Measurements from ENCODE around the gene PSAP.

DNA sequence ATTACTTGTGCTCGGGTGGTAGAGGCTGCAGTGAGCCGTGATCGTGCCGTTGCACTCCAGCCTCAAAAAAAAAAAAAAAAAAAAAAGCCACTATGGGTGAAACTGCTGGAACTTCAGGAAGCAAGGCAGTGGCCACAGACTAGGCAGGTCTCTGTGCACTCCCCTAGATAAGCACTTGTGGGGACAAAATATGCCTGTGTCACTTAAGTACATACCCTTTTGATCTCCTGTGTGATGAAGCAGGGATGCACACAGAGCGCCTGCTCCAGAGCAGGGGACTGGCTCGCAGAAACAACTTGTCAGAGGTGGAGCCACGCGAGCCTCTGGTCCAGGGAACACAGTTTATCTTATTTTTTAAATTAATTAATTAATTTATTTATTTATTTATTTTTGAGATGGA is 42.9 kb upstream of the PSAP start:
- TF ChIP-seq, protein P1, sequence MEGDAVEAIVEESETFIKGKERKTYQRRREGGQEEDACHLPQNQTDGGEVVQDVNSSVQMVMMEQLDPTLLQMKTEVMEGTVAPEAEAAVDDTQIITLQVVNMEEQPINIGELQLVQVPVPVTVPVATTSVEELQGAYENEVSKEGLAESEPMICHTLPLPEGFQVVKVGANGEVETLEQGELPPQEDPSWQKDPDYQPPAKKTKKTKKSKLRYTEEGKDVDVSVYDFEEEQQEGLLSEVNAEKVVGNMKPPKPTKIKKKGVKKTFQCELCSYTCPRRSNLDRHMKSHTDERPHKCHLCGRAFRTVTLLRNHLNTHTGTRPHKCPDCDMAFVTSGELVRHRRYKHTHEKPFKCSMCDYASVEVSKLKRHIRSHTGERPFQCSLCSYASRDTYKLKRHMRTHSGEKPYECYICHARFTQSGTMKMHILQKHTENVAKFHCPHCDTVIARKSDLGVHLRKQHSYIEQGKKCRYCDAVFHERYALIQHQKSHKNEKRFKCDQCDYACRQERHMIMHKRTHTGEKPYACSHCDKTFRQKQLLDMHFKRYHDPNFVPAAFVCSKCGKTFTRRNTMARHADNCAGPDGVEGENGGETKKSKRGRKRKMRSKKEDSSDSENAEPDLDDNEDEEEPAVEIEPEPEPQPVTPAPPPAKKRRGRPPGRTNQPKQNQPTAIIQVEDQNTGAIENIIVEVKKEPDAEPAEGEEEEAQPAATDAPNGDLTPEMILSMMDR (IDR thresholded peaks at IDR 0.05) = no peak
- TF ChIP-seq ZFX (IDR thresholded peaks at IDR 0.05; ENCODE audit: borderline replicate concordance) = no peak
